ENCODE data around the gene RIT2.

GRCh38 chr18:42758852-42759251 lies 356.6 kb downstream of the RIT2 start:
- TF ChIP-seq CTCF (IDR thresholded peaks at IDR 0.05) (no peak), POLR2AphosphoS5 (IDR thresholded peaks at IDR 0.05) (no peak)
